K562 (cell line): Measurements from ENCODE around the gene RESF1. TPM values are rescaled to one million over a fixed set of nuclear protein-coding genes. Genes with fewer than 3 reads are reported as not detected.

Source experiments
- ARHGAP35 ChIP-seq: fragments of 450-650 bp; IDR thresholded peaks from 2 replicates; pipeline ENCODE4 v1.6.1; 2018; ENCODE audit not compliant: partially characterized antibody
- CAMTA2 ChIP-seq: fragments of 250-450 bp; sonication (Bioruptor Pico); conservative IDR thresholded peaks from 2 replicates; pipeline ENCODE4 v1.5.1; 2022
- DACH1 ChIP-seq: fragments of 450-650 bp; IDR thresholded peaks from 2 replicates; pipeline ENCODE4 v1.6.1; 2018; ENCODE audit not compliant: partially characterized antibody
- ELF1 ChIP-seq: fragments of 200-800 bp; sonication (Bioruptor generic); IDR thresholded peaks from 2 replicates; pipeline ENCODE4 v1.6.1; 2016; ENCODE audit warnings: missing genetic modification characterization, missing compliant biosample characterization
- FOXP1 ChIP-seq: sonication (generic); formaldehyde crosslinking; IDR thresholded peaks from 2 replicates; pipeline ENCODE4 v1.8.0; 2022; ENCODE audit warnings: mild to moderate bottlenecking, missing genetic modification reagents
- HDAC2 ChIP-seq: fragments of 450-650 bp; IDR thresholded peaks from 2 replicates; pipeline ENCODE4 v1.6.1; 2016; ENCODE audit warnings: mild to moderate bottlenecking
- HNRNPLL ChIP-seq: fragments of 200-400 bp; formaldehyde crosslinking; IDR thresholded peaks from 2 replicates; pipeline ENCODE4 v1.6.1; 2017; ENCODE audit warnings: low read length, low read depth, mild to moderate bottlenecking; ENCODE audit not compliant: poor library complexity, severe bottlenecking
- HOXB6 ChIP-seq: fragments of 250-450 bp; sonication (Bioruptor Pico); IDR thresholded peaks from 2 replicates; pipeline ENCODE4 v1.5.1; 2022; ENCODE audit warnings: mild to moderate bottlenecking, borderline replicate concordance
- KDM2B ChIP-seq: fragments of 250-450 bp; sonication (Bioruptor Pico); IDR thresholded peaks from 2 replicates; pipeline ENCODE4 v1.8.0; 2021; ENCODE audit warnings: mild to moderate bottlenecking, moderate library complexity
- MEF2D ChIP-seq: conservative IDR thresholded peaks from 2 replicates; pipeline ENCODE4 v1.6.1; 2016; ENCODE audit warnings: low read depth, missing genetic modification characterization, missing compliant biosample characterization
- NCOA1 ChIP-seq: fragments of 450-650 bp; IDR thresholded peaks from 2 replicates; pipeline ENCODE4 v1.6.1; 2016; ENCODE audit warnings: low read depth
- PCBP2 ChIP-seq: fragments of 200-400 bp; formaldehyde crosslinking; IDR thresholded peaks from 2 replicates; pipeline ENCODE4 v1.6.1; 2018; ENCODE audit warnings: low read length, low read depth, mild to moderate bottlenecking, moderate library complexity; ENCODE audit not compliant: poor library complexity, severe bottlenecking
- RAD21 ChIP-seq, 2 experiments: fragments of 250-450 bp in 1 of 2; fragments of 450-650 bp in 1 of 2; sonication (Bioruptor Pico) in 1 of 2; formaldehyde crosslinking in 1 of 2; IDR thresholded peaks in 1 of 2; conservative IDR thresholded peaks in 1 of 2; 2 replicates each; pipeline versions ENCODE4 v1.4.0 to v1.8.0; 2020 to 2022; ENCODE audit warnings: mild to moderate bottlenecking in 2 of 2, moderate library complexity in 1 of 2
- RBM14 ChIP-seq: fragments of 200-400 bp; formaldehyde crosslinking; IDR thresholded peaks from 2 replicates; pipeline ENCODE4 v1.6.1; 2018; ENCODE audit warnings: low read depth, mild to moderate bottlenecking, low read length, moderate library complexity, borderline replicate concordance; ENCODE audit not compliant: insufficient read depth
- ZNF384 ChIP-seq: IDR thresholded peaks from 2 replicates; pipeline ENCODE4 v1.6.1; 2012; ENCODE audit warnings: low read depth, low read length, improper control_type of control experiment
- ZNF764 ChIP-seq: fragments of 250-450 bp; sonication (Bioruptor Pico); IDR thresholded peaks from 2 replicates; pipeline ENCODE4 v1.4.0; 2020; ENCODE audit warnings: low read depth, mild to moderate bottlenecking, moderate library complexity
- ZNF785 ChIP-seq: fragments of 250-450 bp; sonication (Bioruptor Pico); IDR thresholded peaks from 2 replicates; pipeline ENCODE4 v1.4.0; 2020; ENCODE audit warnings: mild to moderate bottlenecking
- polyA plus RNA-seq, 8 experiments: library from polyadenylated mRNA; depleted of rRNA in 4 of 8; stranded (reverse) in 5 of 8; unstranded in 3 of 8; fragments of >200 nt; fragmentation: Nextera tagmentation in 2 of 8; fragmentation: Illumina TruSeq in 1 of 8; extraction: Ambion mirVana in 2 of 8; extraction: Trizol in 1 of 8; gene quantifications; 2 replicates each; pipeline versions ENCODE4 v1.2.1 to v1.2.3, GENCODE V29; 2011 to 2014; ENCODE audit warnings: inconsistent platforms in 1 of 8, missing spikeins in 1 of 8
- total RNA-seq, 7 experiments: library from RNA; depleted of rRNA in 6 of 7; stranded (reverse); fragments of >200 nt in 6 of 7; fragmentation: Illumina TruSeq in 2 of 7; extraction: Trizol in 2 of 7; gene quantifications; 2 replicates each; pipeline versions ENCODE4 v1.2.1 to v1.2.3, GENCODE V29; 2011 to 2021; ENCODE audit warnings: low replicate concordance in 1 of 7
- TF ChIP-seq, protein P1 (sequence below): sonication (generic); formaldehyde crosslinking; IDR thresholded peaks from 2 replicates; pipeline ENCODE4 v1.8.0; 2022; ENCODE audit warnings: missing genetic modification reagents, mild to moderate bottlenecking, borderline replicate concordance
- TF ChIP-seq, protein P2 (sequence below): fragments of 450-650 bp; conservative IDR thresholded peaks from 2 replicates; pipeline ENCODE4 v1.6.1; 2016; ENCODE audit warnings: missing genetic modification characterization, low read depth, mild to moderate bottlenecking, control low read depth, missing compliant biosample characterization
- TF ChIP-seq, protein P3 (sequence below): fragments of 450-650 bp; formaldehyde crosslinking; IDR thresholded peaks from 2 replicates; pipeline ENCODE4 v1.4.0; 2022; ENCODE audit warnings: missing genetic modification characterization

RESF1 gene
- total and polyA plus RNA-seq, 9 of the 15 experiments (the other 6 are each of a cell fraction or from before 2014, with no cell fraction given) = 21.5 to 121 (median 53.6) TPM

DNA sequence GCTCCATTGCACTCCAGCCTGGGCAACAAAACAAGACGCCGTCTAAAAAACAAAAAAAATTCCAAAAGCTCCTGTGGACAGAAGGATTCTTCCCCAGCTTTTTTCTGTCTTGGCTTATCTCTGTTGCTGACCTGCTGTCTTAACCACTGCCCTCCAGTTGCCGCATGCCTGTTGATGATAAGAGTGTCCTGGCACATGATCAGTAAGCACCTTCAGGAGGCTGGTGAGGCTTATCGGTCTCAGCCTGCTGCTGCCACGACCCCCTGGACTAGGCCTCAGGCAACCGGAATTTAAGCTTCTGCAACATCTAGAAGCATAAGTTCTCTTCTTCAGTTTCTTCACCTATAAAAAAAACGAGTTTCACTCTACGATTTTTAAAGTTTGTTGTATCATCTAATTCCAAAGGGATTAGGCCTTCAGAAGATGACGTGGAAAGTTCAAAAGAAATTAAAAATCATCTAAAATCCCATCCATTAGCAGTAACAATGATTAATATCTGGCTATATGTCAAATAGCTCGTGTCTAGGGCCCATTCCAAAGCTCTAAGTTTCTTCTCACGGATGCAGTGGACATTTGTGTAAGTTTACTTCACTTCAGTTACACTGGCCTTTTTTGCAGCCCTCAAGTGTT lies 46.4 kb downstream of the RESF1 start (continued):
- TF ChIP-seq ZNF764 (CRISPR knock-in tag) = no peak
- peak; percentile 96 for TF ChIP-seq NCOA1
- peak; percentile 79 for TF ChIP-seq ZNF384
- TF ChIP-seq RAD21 (CRISPR knock-in tag; conservative IDR thresholded peaks at IDR 0.05 in 1 of 2, IDR thresholded peaks at IDR 0.05 in 1 of 2) = peak; percentile 41 to 61; a peak in 3 of 4 replicates
- no peak for TF ChIP-seq HNRNPLL
- TF ChIP-seq ARHGAP35 = no peak
- peak; percentile 88 for TF ChIP-seq MEF2D (tag)
- no peak for TF ChIP-seq ELF1
- no peak for TF ChIP-seq HOXB6
- no peak for TF ChIP-seq FOXP1 (CRISPR knock-in tag)
- no peak for TF ChIP-seq CAMTA2 (CRISPR knock-in tag)
- TF ChIP-seq, protein P1, sequence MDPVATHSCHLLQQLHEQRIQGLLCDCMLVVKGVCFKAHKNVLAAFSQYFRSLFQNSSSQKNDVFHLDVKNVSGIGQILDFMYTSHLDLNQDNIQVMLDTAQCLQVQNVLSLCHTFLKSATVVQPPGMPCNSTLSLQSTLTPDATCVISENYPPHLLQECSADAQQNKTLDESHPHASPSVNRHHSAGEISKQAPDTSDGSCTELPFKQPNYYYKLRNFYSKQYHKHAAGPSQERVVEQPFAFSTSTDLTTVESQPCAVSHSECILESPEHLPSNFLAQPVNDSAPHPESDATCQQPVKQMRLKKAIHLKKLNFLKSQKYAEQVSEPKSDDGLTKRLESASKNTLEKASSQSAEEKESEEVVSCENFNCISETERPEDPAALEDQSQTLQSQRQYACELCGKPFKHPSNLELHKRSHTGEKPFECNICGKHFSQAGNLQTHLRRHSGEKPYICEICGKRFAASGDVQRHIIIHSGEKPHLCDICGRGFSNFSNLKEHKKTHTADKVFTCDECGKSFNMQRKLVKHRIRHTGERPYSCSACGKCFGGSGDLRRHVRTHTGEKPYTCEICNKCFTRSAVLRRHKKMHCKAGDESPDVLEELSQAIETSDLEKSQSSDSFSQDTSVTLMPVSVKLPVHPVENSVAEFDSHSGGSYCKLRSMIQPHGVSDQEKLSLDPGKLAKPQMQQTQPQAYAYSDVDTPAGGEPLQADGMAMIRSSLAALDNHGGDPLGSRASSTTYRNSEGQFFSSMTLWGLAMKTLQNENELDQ = no peak
- TF ChIP-seq PCBP2 = no peak
- TF ChIP-seq, protein P2, sequence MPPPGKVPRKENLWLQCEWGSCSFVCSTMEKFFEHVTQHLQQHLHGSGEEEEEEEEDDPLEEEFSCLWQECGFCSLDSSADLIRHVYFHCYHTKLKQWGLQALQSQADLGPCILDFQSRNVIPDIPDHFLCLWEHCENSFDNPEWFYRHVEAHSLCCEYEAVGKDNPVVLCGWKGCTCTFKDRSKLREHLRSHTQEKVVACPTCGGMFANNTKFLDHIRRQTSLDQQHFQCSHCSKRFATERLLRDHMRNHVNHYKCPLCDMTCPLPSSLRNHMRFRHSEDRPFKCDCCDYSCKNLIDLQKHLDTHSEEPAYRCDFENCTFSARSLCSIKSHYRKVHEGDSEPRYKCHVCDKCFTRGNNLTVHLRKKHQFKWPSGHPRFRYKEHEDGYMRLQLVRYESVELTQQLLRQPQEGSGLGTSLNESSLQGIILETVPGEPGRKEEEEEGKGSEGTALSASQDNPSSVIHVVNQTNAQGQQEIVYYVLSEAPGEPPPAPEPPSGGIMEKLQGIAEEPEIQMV (tag) = no peak
- peak; percentile 80 for TF ChIP-seq DACH1
- TF ChIP-seq RBM14 = no peak
- TF ChIP-seq HDAC2 = peak; percentile 99
- TF ChIP-seq, protein P3, sequence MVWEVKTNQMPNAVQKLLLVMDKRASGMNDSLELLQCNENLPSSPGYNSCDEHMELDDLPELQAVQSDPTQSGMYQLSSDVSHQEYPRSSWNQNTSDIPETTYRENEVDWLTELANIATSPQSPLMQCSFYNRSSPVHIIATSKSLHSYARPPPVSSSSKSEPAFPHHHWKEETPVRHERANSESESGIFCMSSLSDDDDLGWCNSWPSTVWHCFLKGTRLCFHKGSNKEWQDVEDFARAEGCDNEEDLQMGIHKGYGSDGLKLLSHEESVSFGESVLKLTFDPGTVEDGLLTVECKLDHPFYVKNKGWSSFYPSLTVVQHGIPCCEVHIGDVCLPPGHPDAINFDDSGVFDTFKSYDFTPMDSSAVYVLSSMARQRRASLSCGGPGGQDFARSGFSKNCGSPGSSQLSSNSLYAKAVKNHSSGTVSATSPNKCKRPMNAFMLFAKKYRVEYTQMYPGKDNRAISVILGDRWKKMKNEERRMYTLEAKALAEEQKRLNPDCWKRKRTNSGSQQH (CRISPR knock-in tag) = peak; percentile 89
- no peak for TF ChIP-seq ZNF785 (CRISPR knock-in tag)
- no peak; the same call in 1 of the 2 replicates for TF ChIP-seq KDM2B (CRISPR knock-in tag)
